ENCODE results near the gene PPP1R3A.

GRCh38 chr7:113917840-113918239, 969 bp downstream of the PPP1R3A start:
- TF ChIP-seq EZH2 (IDR thresholded peaks at IDR 0.05; ENCODE audit: low read depth) (no peak), CTCF (conservative IDR thresholded peaks at IDR 0.05) (no peak)

Measured in PC-9 (cell line).